ENCODE data around the gene UBL3. TPM values are rescaled to one million over a fixed set of nuclear protein-coding genes. Genes with fewer than 3 reads are reported as not detected.

UBL3 gene
- total RNA-seq, 4 donors from 2014 or later, result 52.9 to 78.2 (median 58.9) TPM

DNA sequence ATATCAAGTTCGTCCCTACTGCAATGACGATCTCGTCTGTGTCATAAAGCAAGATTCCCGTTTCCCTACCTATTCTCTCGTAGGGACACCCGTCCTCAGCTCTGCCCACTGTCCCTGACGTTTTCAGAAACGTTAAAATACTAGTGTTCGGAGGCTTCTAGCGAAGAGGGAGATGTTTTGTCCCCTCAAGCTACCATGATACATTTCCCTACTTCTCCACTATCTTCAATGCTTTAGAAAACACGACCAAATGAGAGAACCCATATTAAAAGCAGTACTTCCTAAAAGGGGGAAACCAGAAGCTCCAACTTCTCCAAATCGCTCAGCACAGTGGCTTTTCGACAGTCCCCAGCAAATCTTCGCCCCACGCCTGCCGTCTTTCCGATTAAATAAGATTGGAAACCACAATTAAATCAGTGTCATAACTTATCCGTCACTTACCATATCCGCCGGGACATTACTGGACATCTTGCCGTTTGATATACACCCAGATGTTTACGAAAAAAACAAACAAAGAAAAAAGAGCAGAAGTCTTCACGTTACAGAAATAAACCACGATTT is 1.3 kb downstream of the UBL3 start:
- TF ChIP-seq POLR2A (IDR thresholded peaks at IDR 0.05), result no peak
- TF ChIP-seq, protein P1, sequence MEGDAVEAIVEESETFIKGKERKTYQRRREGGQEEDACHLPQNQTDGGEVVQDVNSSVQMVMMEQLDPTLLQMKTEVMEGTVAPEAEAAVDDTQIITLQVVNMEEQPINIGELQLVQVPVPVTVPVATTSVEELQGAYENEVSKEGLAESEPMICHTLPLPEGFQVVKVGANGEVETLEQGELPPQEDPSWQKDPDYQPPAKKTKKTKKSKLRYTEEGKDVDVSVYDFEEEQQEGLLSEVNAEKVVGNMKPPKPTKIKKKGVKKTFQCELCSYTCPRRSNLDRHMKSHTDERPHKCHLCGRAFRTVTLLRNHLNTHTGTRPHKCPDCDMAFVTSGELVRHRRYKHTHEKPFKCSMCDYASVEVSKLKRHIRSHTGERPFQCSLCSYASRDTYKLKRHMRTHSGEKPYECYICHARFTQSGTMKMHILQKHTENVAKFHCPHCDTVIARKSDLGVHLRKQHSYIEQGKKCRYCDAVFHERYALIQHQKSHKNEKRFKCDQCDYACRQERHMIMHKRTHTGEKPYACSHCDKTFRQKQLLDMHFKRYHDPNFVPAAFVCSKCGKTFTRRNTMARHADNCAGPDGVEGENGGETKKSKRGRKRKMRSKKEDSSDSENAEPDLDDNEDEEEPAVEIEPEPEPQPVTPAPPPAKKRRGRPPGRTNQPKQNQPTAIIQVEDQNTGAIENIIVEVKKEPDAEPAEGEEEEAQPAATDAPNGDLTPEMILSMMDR (IDR thresholded peaks at IDR 0.05), result no peak
- DNase-seq (ENCODE audit: low spot score in 2 of 2), result peak in 1 of 2 donors; percentile 36
- peak overlapping the region; percentile 90 for H3K4me3 ChIP-seq (ENCODE audit: low read depth, poor library complexity, severe bottlenecking)
- 0 to 1% methylated on average over 24 of the region's 24 CpGs for WGBS, 2 donors
- intact Hi-C loops (cut with DNase I; ENCODE audit: low total_unique reads), result loop anchor here (5.0 kb wide), 1 partner anchor 263 kb away; no protein-coding TSS in a partner anchor

DNA sequence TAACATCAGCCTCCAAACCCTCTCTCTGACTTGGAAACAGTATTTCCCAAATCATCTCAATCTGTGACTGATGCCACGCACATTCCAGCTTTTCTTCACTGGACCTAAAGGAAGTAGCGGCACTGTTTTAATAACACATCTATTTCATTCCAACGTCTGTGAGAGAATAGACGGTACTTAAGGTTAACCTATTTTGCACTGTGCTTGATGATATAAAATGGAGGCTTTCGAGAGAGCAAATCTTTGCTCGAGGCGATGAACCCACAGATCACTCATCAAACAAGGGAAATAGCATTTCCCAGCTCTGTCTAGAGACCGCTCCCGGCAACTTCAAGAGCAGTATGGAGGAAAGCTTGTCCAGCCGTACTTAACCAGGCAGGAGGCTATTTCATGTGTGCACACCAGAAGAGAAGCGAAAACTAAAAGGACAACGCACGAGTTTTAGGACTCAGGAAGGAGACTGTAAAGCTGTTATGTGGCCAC is 2.9 kb downstream of the UBL3 start:
- peak in 1 of 2 donors; percentile 36 for DNase-seq (ENCODE audit: low spot score in 2 of 2)
- peak overlapping the region; percentile 24 for H3K4me3 ChIP-seq (ENCODE audit: low read depth, poor library complexity, severe bottlenecking)
- TF ChIP-seq, protein P1 (IDR thresholded peaks at IDR 0.05), result no peak
- TF ChIP-seq POLR2A (IDR thresholded peaks at IDR 0.05), result no peak
- 3 to 4% methylated on average over 13 of the region's 13 CpGs for WGBS, 2 donors
- intact Hi-C loops (cut with DNase I; ENCODE audit: low total_unique reads), result loop anchor here (5.0 kb wide), 1 partner anchor 265 kb away; no protein-coding TSS in a partner anchor

GRCh38 chr13:29846475-29847256 is 3.8 kb downstream of the UBL3 start:
- no peak overlapping the region for H3K4me3 ChIP-seq (ENCODE audit: low read depth, poor library complexity, severe bottlenecking)
- 34% methylated on average over 6 of the region's 6 CpGs for WGBS, 2 donors
- no peak for DNase-seq (ENCODE audit: low spot score in 2 of 2)
- intact Hi-C loops (cut with DNase I; ENCODE audit: low total_unique reads), result loop anchor here (5.0 kb wide), 1 partner anchor 266 kb away; no protein-coding TSS in a partner anchor
- TF ChIP-seq, protein P1 (IDR thresholded peaks at IDR 0.05), result no peak
- no peak for TF ChIP-seq POLR2A (IDR thresholded peaks at IDR 0.05)

DNA sequence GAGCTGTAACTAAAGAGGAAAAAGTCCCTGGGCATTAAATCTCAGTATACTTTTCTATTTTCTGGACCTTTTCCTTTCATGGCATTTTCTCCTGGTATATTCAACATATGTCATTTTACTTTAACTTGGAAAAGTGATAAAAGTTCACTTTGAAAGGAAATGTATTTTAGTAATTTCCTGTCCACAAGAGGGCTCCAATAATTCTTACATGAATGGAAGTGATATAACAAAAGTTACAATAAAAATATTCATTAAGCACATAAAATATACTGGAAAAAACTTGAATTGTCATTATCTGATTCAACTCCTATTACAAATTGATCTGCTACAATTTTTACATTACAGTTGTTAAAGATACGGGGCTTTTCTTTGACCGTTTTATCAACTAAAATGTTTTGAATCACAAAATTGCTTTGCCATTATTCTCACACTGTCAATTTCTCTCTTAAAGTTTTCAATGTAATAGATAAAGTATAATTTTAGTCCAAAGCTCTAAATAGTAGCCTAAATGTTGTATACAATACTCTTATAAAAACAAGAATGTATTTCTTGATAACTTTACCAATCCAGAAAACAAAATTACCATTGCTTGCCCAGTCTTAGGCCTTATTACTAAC is 4.9 kb downstream of the UBL3 start:
- TF ChIP-seq, protein P1 (IDR thresholded peaks at IDR 0.05), result no peak
- DNase-seq (ENCODE audit: low spot score in 2 of 2), result no peak
- no peak overlapping the region for H3K4me3 ChIP-seq (ENCODE audit: low read depth, poor library complexity, severe bottlenecking)
- intact Hi-C loops (cut with DNase I; ENCODE audit: low total_unique reads), result loop anchor here (5.0 kb wide), 1 partner anchor 267 kb away; no protein-coding TSS in a partner anchor
- 45 to 55% methylated on average over 2 of the region's 2 CpGs for WGBS, 2 donors

DNA sequence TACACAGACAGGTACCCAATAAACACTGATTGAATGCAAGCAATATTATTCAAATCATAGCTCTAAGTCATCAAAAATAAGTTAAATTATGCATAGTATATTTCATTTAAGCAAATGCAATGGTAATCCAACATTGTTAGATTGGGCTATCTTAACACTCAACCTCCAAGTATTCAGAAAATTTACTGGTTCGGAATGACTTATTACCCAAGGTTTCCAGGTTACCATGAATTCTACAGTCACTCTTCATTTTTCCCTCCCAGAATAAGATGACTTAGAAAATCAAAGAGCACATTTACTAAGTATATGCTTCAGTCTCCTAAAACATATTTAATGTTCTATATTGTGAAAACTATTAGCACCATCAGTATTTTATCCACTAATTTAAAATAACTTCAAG is 6.0 kb downstream of the UBL3 start:
- H3K4me3 ChIP-seq (ENCODE audit: low read depth, poor library complexity, severe bottlenecking), result no peak overlapping the region
- intact Hi-C loops (cut with DNase I; ENCODE audit: low total_unique reads), result no loop called here
- 88 to 91% methylated on average over 1 of the region's 1 CpG for WGBS, 2 donors
- no peak for DNase-seq (ENCODE audit: low spot score in 2 of 2)
- TF ChIP-seq POLR2A (IDR thresholded peaks at IDR 0.05), result no peak
- TF ChIP-seq, protein P1 (IDR thresholded peaks at IDR 0.05), result no peak
